Measurements from ENCODE around the gene SCN9A.
"Not testable (repeated sequence)": the region's sequence is repeated elsewhere in the genome, so short reads cannot be mapped to it uniquely, and the experiment has no call there.

Gene SCN9A

GRCh38 chr2:166375736-166376487 lies at the start of gene SCN9A:
Gene SCN9A, minus strand, starts transcription at chr2:166375944. Its CDS starts 64,188 bp downstream, at chr2:166311756.
- DNase-seq: peak; percentile 92

GRCh38 chr2:166424841-166425240 lies 49.1 kb upstream of the SCN9A start:
- DNase-seq: no peak

GRCh38 chr2:166419616-166419934 lies 43.8 kb upstream of the SCN9A start:
- DNase-seq: no peak

- no peak for DNase-seq
Observed at GRCh38 chr2:166418853-166419615, 43.3 kb upstream of the SCN9A start.

- DNase-seq: no peak
Observed at GRCh38 chr2:166417669-166418068, 41.9 kb upstream of the SCN9A start.

DNA sequence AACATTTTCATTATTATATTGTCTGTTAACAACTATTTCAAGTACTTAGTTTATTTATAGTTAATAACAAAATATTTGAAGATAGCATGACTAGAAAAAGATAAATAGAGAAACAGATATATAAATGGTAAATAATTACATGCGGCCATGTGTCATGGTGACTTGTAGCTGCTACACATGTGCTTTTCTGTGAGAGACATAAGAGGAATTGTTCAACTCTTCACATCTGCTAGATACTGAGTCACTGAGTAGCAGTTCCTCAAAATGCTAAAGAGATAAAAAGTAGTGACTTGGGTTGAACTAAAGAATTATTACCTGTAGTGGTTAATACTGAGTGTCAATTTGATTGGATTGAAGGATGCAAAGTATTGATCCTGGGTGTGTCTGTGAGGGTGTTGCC lies 37.5 kb upstream of the SCN9A start:
- no peak for DNase-seq

DNA sequence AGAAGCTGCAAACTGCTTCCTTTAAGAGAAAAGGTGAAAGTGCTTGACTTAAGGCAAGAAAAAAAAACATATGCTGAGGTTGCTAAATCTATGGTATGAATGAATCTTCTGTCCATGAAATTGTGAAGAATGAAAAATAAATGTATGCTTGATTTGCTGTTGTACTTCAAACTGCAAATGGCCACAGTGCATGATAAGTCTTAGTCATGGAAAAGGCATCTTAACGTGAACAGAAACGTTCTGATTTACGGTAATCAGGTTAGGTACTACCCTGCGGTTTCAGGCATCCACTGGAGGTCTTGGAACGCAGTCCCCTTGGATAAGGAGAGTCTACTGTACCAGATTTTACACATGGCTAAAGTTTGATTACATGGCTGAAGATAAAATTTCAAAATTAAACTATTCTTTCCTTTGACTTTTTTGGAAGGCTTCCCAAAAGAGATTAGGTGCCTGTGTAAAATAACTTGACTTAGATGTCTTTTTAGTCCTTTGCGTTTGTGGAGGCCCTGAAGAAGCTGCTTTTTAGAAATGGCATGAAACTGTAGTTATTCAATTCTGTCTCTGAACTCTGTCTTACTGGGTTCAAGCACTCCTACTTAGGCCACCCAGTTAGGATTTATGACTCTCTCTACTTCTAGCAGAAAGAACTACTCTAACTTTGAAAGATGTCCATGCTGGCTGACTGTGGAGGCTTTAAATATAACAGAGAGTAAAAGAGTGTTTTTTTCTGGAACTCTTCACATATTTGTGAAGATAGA lies 35.9 kb upstream of the SCN9A start:
- no peak for DNase-seq

GRCh38 chr2:166410828-166411472 lies 35.2 kb upstream of the SCN9A start:
- DNase-seq: no peak

- DNase-seq: not testable (repeated sequence)
Observed at GRCh38 chr2:166407746-166408145, 32.0 kb upstream of the SCN9A start.

DNA sequence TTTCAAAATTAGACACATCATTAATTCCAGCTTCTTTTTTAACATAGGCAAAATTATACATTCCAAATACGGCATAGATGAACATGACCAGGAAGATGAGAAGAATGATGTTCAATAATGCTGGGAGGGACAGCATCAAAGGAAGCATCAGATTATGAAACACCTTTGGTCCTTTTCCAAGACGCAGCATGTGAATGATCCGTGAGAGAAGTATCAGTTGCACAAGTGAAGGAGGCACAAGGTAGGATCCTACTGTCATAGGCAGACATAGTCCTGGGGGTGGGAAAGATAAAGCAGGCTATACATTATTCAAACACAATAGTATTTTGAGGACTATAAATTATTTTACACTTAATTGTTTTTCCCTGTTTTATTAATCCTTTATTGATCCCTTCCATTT lies 30.6 kb upstream of the SCN9A start:
- DNase-seq: no peak

DNA sequence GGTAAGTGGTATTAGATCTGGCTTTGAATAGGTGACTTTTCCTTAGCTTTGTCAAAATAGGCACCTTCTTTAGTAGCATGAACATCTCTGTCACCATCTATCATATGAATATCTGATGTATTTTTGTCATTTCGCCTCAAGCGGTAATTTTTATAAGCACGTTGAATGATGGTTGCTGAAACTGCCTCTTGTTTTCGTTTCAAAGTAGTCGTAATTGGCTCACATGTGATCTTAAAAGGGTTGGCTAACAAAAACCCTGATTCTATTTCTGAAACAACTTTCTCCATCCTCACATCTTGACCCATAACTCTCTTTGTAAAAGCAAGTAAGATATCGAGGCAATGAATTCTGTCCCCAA lies 29.8 kb upstream of the SCN9A start:
- DNase-seq: no peak

DNA sequence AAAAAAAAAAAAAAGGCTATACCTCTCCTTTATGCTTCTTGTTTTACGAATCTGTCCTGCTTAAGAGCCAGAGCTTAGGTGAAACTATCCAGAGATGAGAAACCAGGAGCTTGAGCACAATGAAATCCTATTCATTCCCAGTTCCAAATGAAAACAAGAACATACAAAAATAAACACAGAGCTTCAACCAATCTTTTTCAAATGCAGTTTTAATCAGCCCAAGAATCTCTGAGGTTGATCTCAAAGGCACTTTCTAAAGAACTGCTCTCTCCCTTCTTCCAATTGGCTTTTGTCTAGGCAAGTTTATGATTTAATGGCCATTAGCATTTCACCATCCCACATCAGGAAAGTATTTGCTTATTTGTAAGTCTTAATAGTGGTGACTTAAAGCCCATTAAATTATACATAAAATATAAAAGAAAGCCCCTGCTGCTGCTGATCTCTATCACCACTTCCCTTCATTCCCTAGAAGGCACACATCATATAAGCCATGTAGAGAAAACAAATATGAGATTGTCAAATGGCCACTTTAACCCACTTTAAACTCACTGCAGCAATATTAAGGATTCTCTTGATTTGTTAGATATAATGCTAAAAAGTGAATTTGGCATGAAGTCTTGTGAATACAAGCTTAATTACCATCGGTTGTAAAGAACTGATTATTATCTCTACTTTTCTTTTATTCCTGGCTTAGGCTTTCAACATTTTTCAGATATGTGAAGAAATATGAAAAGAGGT lies 29.3 kb upstream of the SCN9A start:
- DNase-seq: no peak

GRCh38 chr2:166394245-166394644 lies 18.5 kb upstream of the SCN9A start:
- DNase-seq: no peak

DNA sequence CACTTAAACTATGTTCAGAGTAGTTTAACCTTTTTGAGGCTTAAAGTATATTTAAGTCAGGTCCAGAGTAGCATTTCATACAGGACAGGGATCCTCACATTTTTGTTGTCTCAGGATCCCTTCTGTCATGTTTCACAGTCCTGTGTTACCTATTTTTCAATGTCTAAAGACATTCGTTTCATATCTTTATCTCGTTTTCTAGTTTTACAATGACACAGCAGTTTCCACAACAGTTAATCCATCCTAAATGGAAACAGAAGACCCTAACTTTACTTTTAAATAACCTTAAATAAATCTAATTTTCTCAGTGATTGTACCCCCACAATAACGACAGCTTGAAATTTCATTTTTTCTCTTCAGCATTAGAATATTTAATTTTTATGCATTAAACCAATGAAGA lies 17.3 kb upstream of the SCN9A start:
- DNase-seq: no peak

GRCh38 chr2:166388481-166389070 lies 12.8 kb upstream of the SCN9A start:
- no peak for DNase-seq

DNA sequence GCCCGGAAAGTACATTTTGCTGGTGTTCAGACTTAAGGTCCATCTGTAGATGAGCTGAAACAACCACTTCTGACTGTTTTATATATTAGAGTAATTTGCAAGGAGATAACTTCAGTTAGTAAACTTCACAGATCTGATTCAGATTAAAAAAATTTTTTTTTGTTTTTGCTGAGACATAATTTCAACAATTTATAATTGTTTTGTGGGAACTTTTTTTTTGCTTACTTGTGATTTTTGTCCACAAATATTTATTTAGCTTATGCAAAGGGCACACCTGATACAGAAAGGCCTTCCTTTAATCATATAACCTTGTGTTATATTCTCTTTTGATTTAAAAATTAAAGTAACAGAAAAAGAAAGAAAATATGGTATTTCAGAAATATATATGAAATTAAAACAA lies 9.6 kb upstream of the SCN9A start:
- DNase-seq: no peak

GRCh38 chr2:166384774-166385173 lies 9.0 kb upstream of the SCN9A start:
- DNase-seq: no peak

- no peak for DNase-seq
Observed at GRCh38 chr2:166382448-166382847, 6.7 kb upstream of the SCN9A start.

- no peak for DNase-seq
Observed at GRCh38 chr2:166380615-166381014, 4.9 kb upstream of the SCN9A start.

DNA sequence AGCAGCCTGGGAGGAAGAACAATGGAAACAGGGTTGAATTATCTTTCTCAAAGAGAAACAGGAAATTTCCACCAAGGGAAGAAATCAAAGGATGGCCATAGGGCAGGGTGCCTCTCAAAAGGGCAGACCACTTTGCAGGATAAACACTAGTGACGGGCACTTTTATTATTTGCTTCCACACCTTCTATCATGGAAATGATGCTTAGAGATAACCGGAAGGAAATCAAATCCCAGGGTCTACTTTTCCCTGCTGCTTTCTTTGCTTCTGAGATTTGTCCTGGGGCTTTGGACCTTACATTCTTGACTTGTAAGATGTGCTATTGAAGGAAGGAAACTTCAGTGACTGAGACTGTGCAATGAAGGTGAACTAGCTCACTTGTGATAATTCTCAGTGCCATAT lies 1.1 kb upstream of the SCN9A start:
- no peak for DNase-seq

DNA sequence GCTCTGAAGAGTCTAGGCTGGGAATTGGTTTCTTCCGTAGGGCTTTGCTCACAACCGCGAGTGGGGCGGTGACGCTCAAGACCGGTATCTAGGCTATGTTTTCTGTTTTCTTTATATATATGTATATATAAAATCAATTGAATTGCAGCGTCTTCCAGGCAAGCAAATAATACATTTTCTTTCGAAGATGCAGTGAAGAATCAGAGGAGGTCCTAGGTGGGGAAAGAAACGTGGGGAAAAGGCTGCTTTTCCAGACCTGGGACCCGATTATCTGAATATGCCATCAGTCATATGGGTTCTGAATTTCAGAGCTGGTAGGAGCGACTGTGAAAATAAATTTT lies 714 bp upstream of the SCN9A start:
- no peak for DNase-seq

GRCh38 chr2:166375195-166375735 lies 479 bp downstream of the SCN9A start:
- no peak for DNase-seq
